H1 (cell line): Measurements from ENCODE around the gene TMBIM1. TPM values are rescaled to one million over a fixed set of nuclear protein-coding genes. Genes with fewer than 3 reads are reported as not detected.

ENCODE experiments used
- microRNA-seq, 2 experiments: library from miRNA; unstranded; fragments of <30 nt; microRNA quantifications; one replicate each; pipeline versions ENCODE4 to v1.2.0, GENCODE V29; 2016 to 2020; ENCODE audit warnings: borderline microRNAs expressed in 2 of 2, borderline number of aligned reads in 2 of 2, borderline replicate concordance in 1 of 2
- polyA plus RNA-seq, 7 experiments: library from polyadenylated mRNA; depleted of rRNA in 3 of 7; stranded (reverse) in 5 of 7; unstranded in 2 of 7; fragments of >200 nt in 5 of 7; fragments of 200-250 nt in 2 of 7; gene quantifications; 1 replicate in 5 of 7; 2 replicates in 1 of 7; 4 replicates in 1 of 7; pipeline versions ENCODE4 v1.2.1 to v1.2.3, GENCODE V29; 2011 to 2013; ENCODE audit warnings: missing spikeins in 2 of 7, mixed read lengths in 2 of 7
- small RNA-seq: library from polyadenylated mRNA; stranded (forward); fragments of <200 nt; extraction: miRNeasy Mini kit (QIAGEN cat#:217004); gene quantifications from one replicate; pipeline ENCODE3, GENCODE V24; 2013; ENCODE audit not compliant: insufficient read depth
- total RNA-seq: library from RNA; stranded (reverse); fragmentation: NEBNext Ultra II Directional; extraction: Animal tissue kit (Norgen Biotek cat#: 25700); gene quantifications from 2 replicates; pipeline ENCODE4 v1.2.1, GENCODE V29; 2021

Gene TMBIM1
- total and polyA plus RNA-seq, 2 of the 8 experiments (the other 6 are each of a cell fraction or from before 2014, with no cell fraction given): 22.1 to 36.8 TPM

Small RNA genes within 50 kb of the gene (microRNA-seq; reads per million reads assigned to microRNA genes)
- 0 to 0.23 reads per million in 2 experiments for gene MIR6513
- 0 to 0.20 reads per million in 2 experiments for gene MIR6810

Small RNA genes within 50 kb of the gene (small RNA-seq; reads per million reads assigned to genes)
- gene MIR6810: not detected

Other genes with a start within 250 kb of the TMBIM1 start
- 0.32 TPM in 1 of 2 replicates, not detected in the other for gene RUFY4, start 223.2 kb downstream of the TMBIM1 start, total RNA-seq
- gene RUFY4, start 223.2 kb downstream of the TMBIM1 start, polyA plus RNA-seq (2011; rRNA removed): 0.38 and 0.66 TPM in 2 replicates
- gene CXCR2, start 166.5 kb downstream of the TMBIM1 start, total RNA-seq: 0.63 and 1.6 TPM in 2 replicates
- gene CXCR2, start 166.5 kb downstream of the TMBIM1 start, polyA plus RNA-seq (2011; rRNA removed): 1.4 and 2.2 TPM in 2 replicates
- gene CXCR1, start 125.5 kb downstream of the TMBIM1 start, total RNA-seq: not detected in 2 replicates
- not detected in 2 replicates for gene CXCR1, start 125.5 kb downstream of the TMBIM1 start, polyA plus RNA-seq (2011; rRNA removed)
- gene ARPC2, start 75.3 kb downstream of the TMBIM1 start, total RNA-seq: 195 and 198 TPM in 2 replicates
- gene ARPC2, start 75.3 kb downstream of the TMBIM1 start, polyA plus RNA-seq (2011; rRNA removed): 118 and 174 TPM in 2 replicates
- gene GPBAR1, start 31.5 kb downstream of the TMBIM1 start, total RNA-seq: 0.32 and 0.63 TPM in 2 replicates
- gene GPBAR1, start 31.5 kb downstream of the TMBIM1 start, polyA plus RNA-seq (2011; rRNA removed): 0.49 and 0.59 TPM in 2 replicates
- 119 and 125 TPM in 2 replicates for gene AAMP, start 22.4 kb downstream of the TMBIM1 start, total RNA-seq
- 119 and 192 TPM in 2 replicates for gene AAMP, start 22.4 kb downstream of the TMBIM1 start, polyA plus RNA-seq (2011; rRNA removed)
- gene PNKD, start 22.0 kb downstream of the TMBIM1 start, total RNA-seq: 43.9 and 44.4 TPM in 2 replicates
- 65.4 and 83.4 TPM in 2 replicates for gene PNKD, start 22.0 kb downstream of the TMBIM1 start, polyA plus RNA-seq (2011; rRNA removed)
- gene CATIP, start 64.4 kb upstream of the TMBIM1 start, total RNA-seq: not detected in 2 replicates
- not detected in 2 replicates for gene CATIP, start 64.4 kb upstream of the TMBIM1 start, polyA plus RNA-seq (2011; rRNA removed)
- gene SLC11A1, start 89.8 kb upstream of the TMBIM1 start, total RNA-seq: 0.21 and 0.43 TPM in 2 replicates
- 0.13 and 0.20 TPM in 2 replicates for gene SLC11A1, start 89.8 kb upstream of the TMBIM1 start, polyA plus RNA-seq (2011; rRNA removed)
- 20.3 and 20.9 TPM in 2 replicates for gene CTDSP1, start 107.4 kb upstream of the TMBIM1 start, total RNA-seq
- 35.2 and 51.8 TPM in 2 replicates for gene CTDSP1, start 107.4 kb upstream of the TMBIM1 start, polyA plus RNA-seq (2011; rRNA removed)
- gene VIL1, start 126.6 kb upstream of the TMBIM1 start, total RNA-seq: 7.0 and 8.2 TPM in 2 replicates
- gene VIL1, start 126.6 kb upstream of the TMBIM1 start, polyA plus RNA-seq (2011; rRNA removed): 6.2 and 8.1 TPM in 2 replicates